Stimulated activated CD4-positive, alpha-beta T cell treated with anti-CD3 and anti-CD28 coated beads, TNF-alpha, amount 100 ng/mL, for 1 hour (primary cell): Measurements from ENCODE around the gene DZANK1.
"Not testable (repeated sequence)": the region's sequence is repeated elsewhere in the genome, so short reads cannot be mapped to it uniquely, and the experiment has no call there.

ENCODE experiments used
- DNase-seq, 3 donors: peaks; one replicate each; pipeline ENCODE4 v3.0.0-alpha.2; 2020; ENCODE audit warnings: low read depth in 3 of 3, low spot score in 1 of 3

DZANK1 gene

GRCh38 chr20:18466894-18467730, at the start of gene DZANK1, which contains the start of gene POLR3F:
Gene DZANK1, minus strand, starts transcription at chr20:18467030. Its CDS starts 1,672 bp downstream, at chr20:18465358.
Gene POLR3F, plus strand, starts transcription at chr20:18467390. Its CDS starts 117 bp downstream, at chr20:18467507.
- DNase-seq, result peak; percentile 77 to 89 (median 78)

DNA sequence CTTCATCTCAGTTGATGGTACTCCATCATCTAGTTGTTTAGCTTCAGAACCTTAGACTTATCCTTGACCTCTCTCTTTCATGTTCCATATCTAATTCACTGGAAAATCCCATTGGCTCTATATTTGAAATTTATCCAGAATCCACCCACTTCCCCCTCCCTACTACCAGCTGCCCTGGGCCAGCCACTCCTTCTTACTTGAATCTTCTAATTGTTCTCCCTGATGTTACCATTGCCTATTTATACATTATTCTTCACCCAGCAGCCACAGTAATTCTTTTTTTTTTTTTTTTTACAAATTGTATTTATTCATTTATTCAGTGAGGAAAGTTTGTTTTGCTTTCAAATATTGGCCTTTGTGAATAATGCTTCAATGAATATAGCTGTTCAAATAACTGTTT, 49.1 kb upstream of the DZANK1 start:
- DNase-seq, result no peak

GRCh38 chr20:18514127-18514526, 47.3 kb upstream of the DZANK1 start:
- no peak for DNase-seq

GRCh38 chr20:18513208-18513607, 46.4 kb upstream of the DZANK1 start:
- no peak for DNase-seq

DNA sequence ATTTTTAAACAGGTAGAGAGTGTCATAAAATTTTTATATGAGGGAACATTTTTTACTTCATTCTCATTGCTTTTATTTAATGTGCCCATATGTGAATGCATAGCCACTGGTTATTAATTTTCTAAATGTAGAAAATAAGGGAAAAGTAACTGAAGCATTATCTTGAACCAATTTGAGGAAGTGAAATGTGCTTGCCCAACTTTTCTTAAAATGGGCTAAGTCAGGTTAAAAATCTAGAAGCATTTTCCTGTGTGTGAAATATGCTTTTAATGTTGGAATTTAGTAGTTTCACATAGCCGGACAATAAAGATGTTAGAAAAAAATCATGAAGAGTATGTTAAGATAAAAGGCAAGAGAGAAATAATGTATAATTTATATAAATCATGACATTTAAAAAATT, 44.7 kb upstream of the DZANK1 start:
- DNase-seq, result no peak

DNA sequence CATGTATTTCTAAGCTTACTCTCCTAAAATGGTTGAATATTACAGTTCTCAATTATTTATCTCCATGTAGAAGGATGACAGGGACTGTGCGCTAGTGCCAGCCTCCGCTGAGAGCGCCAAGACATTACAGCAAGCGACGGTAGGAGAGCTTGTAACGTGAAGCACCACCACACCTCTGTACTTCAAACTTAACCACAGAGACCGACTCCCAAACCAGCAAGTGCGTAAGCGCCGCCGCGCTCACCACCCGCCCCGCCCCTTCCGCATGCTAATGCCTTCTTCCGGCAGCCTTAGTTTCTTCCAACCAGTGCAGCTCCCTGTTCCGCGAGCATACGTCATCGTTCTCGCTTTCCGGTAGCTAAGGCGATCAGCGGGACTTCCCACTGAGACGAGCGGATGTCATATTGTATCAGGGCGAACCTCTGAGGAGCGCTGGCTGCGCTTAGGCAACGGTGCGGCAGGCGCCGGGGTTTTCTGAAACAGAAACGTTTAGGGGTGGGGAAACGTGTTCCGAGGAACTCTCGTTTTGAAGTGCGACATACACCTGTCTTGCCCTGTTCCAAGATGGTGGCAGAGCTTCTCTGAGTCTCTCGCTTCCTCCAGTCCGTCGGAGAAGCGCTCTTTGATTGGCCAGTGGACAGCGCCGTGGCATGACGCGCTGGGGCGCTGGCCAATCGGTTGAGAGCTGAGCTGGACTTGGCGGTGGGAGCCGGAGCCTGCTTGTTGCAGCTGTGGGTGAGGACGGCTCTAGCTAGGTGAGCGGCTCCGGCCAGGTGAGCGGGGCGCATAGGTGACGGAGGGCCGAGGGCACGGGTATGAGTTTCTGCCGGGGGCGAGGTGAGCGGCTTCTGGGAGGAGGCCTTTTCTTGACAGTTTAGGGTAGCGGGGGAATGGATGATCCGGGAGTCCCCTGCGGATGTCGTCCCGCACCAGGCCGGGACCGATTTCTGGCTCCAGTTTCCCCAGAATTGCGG, 40.7 kb upstream of the DZANK1 start, which contains the start of gene SEC23B:
Gene SEC23B, plus strand, starts transcription at position 723 of the 974 bp plus-strand sequence. CDS start 2,896 bp downstream, outside the sequence.
- DNase-seq, result peak; percentile 92 to 95 (median 94)

GRCh38 chr20:18506744-18507143, 39.9 kb upstream of the DZANK1 start:
- no peak for DNase-seq

DNA sequence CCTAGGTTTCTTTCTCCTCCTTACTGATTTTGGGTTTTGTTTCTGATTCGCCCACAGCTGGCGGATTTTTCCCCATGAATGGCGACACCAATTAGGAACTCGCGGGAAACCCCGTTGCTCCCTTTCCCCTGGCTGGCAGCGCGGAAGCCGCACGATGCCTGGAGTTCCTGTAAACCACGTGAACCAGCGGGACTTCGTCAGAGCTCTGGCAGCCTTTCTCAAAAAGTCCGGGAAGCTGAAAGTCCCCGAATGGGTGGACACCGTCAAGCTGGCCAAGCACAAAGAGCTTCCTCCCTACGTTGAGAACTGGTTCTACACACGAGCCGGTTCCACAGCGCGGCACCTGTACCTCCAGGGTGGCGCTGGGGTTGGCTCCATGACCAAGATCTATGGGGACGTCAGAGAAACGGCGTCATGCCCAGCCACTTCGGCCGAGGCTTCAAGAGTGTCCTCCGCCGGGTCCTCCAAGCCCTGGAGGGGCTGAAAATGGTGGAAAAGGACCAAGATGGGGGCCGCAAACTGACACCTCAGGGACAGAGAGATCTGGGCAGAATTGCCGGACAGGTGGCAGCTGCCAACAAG, 37.7 kb upstream of the DZANK1 start:
- no peak for DNase-seq

- DNase-seq, result not testable (repeated sequence)
Measured at GRCh38 chr20:18501672-18502071, 34.8 kb upstream of the DZANK1 start.

GRCh38 chr20:18497603-18498002, 30.8 kb upstream of the DZANK1 start:
- DNase-seq, result no peak

GRCh38 chr20:18496740-18497592, 30.1 kb upstream of the DZANK1 start, which contains the start of gene RBBP9:
Gene RBBP9, minus strand, starts transcription at chr20:18497225. Its CDS starts 58 bp downstream, at chr20:18497167.
- DNase-seq, result peak; percentile 20 to 61 (median 33)

GRCh38 chr20:18496042-18496441, 29.2 kb upstream of the DZANK1 start:
- DNase-seq, result no peak

DNA sequence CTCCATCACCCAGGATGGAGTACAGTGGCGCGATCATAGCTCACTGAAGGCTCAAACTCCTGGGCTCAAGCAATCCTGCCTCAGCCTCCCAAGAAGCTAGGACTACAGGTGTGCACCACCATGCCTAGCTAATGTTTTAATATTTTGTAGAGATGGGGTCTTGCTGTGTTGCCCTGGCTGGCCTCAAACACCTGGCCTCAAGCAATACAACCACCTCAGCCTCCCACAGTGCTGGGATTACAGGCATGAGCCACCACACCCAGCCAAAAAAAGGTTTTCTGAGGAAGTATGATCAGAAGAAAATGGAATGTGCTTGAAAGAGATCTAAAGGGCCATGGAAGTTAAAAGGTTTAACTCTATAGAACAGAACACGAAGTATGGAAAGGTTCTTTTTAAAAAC, 21.5 kb upstream of the DZANK1 start:
- DNase-seq, result no peak

GRCh38 chr20:18481596-18481995, 14.8 kb upstream of the DZANK1 start:
- no peak for DNase-seq

- no peak for DNase-seq
Measured at GRCh38 chr20:18477821-18478220, 11.0 kb upstream of the DZANK1 start.

GRCh38 chr20:18477218-18477617, 10.4 kb upstream of the DZANK1 start:
- no peak for DNase-seq

GRCh38 chr20:18466574-18466893, 296 bp downstream of the DZANK1 start:
- DNase-seq, result no peak

GRCh38 chr20:18465536-18466200, 1.2 kb downstream of the DZANK1 start:
- DNase-seq, result no peak

- DNase-seq, result no peak
Measured at GRCh38 chr20:18456600-18456999, 10.2 kb downstream of the DZANK1 start.

DNA sequence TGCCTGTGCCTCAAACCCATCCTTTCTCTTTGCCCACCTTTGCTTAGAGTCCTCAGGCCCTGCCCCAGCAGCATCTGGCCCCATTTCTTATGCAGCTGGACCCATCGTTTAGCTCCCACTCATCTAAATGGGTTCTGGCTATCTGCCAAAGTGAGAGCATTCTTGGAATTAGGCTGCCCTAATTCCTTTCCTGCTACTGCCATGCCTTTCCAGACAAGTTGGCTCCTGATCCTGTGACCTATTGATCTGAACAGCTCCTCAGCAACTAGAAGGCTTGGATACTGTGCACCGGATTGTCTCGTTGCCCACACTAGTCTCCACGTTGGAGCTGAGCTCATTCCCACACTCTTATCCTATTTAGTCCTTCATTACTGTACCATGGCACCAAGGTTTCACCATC, 22.9 kb downstream of the DZANK1 start:
- no peak for DNase-seq
